ENCODE results near the gene CASTOR2. TPM values are rescaled to one million over a fixed set of nuclear protein-coding genes. Genes with fewer than 3 reads are reported as not detected.

Gene CASTOR2
- total and polyA plus RNA-seq, 2 donors (not counting 3 experiments of a cell fraction or from before 2014, with no cell fraction given), result 9.6 to 25.1 TPM

DNA sequence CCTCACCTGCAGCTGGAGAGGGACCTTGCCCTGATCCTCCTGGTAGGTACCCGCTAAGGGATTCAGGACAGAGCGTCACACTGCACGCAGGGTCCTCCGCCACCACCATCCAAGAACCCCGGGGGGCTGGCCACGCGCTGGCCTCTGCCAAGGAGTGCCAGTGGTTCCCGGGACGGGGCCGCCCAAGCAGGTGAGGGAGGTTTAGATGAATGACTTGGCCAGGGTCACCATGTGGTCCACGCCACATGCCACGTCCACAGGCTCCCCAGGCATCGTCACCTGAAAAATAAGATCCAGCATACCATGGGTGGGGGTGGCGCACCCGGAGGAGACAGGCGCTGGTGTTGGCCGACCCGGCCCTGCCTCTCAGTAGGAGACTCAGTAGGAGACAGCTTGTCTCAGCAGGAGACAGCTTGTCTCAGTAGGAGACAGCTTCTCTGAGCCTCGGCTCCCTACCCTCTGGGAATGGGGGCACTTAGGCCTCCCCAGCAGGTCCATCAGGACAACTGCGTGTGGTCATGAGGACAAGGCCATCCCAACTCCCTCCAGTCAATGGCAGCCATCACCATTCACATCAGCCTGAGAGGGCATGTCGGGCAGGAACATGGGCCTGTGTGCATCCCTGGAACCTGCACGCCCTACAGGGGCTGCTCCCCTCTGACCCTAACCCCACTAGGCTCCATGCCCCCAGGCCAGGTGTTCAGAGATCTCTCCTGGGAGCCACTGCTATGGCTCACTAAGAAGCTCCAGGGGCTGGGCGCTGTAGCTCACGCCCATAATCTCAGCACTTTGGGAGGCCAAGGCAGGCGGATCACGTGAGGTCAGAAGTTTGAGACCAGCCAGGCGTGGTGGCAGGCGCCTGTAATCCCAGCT lies 78.6 kb downstream of the CASTOR2 start:
- DNase-seq (ENCODE audit: low read depth, low spot score) (no peak), FAIRE-seq (no peak)
- Histone ChIP-seq H3K9ac (replicated peaks; ENCODE audit: extremely low read depth, insufficient read depth, low read length) (no peak overlapping the region), H2AFZ (ENCODE audit: low read depth, low read length) (no peak overlapping the region), H3K36me3 (ENCODE audit: control insufficient read depth in 2 of 2, extremely low read depth in 1 of 2, insufficient read depth in 2 of 2, low read length in 2 of 2) (peaks cover 0 to 11% of the 10 kb centered on the region in 2 experiments), H3K27me3 (ENCODE audit: control insufficient read depth in 2 of 2, insufficient read depth in 2 of 2, low read length in 2 of 2) (no peaks in the 10 kb centered on the region), H3K4me3 (replicated peaks in 1 of 3; ENCODE audit: insufficient read depth in 1 of 3, low read depth in 1 of 3, low read length in 3 of 3) (no peak overlapping the region), H3K4me2 (ENCODE audit: insufficient read depth, low read length) (no peak overlapping the region), H3K9me1 (replicated peaks; ENCODE audit: control insufficient read depth, extremely low read depth, insufficient read depth, low read length) (no peaks in the 10 kb centered on the region), H3K4me1 (ENCODE audit: control insufficient read depth, extremely low read depth, insufficient read depth, low read length) (peaks cover 6% of the 10 kb centered on the region), H3K27ac (ENCODE audit: insufficient read depth, low read depth, low read length) (no peak overlapping the region), H3K79me2 (ENCODE audit: control insufficient read depth, insufficient read depth, low read length) (no peaks in the 10 kb centered on the region), H3K9me3 (replicated peaks; ENCODE audit: control insufficient read depth, insufficient read depth, low read length) (no peaks in the 10 kb centered on the region), H4K20me1 (replicated peaks; ENCODE audit: control insufficient read depth, extremely low read depth, insufficient read depth, low read length) (no peaks in the 10 kb centered on the region)
- ChIA-PET CTCF (no interaction called here), POLR2A (no interaction called here)
- TF ChIP-seq POLR2AphosphoS5 (IDR thresholded peaks at IDR 0.05; ENCODE audit: insufficient read depth, low read depth, low read length), result no peak
- TF ChIP-seq, protein P1, sequence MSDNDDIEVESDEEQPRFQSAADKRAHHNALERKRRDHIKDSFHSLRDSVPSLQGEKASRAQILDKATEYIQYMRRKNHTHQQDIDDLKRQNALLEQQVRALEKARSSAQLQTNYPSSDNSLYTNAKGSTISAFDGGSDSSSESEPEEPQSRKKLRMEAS (IDR thresholded peaks at IDR 0.05; ENCODE audit: insufficient read depth, insufficient read length), result no peak
- no peak for TF ChIP-seq MYC (IDR thresholded peaks at IDR 0.05; ENCODE audit: low read depth, low read length)
- no peak for TF ChIP-seq EZH2 (IDR thresholded peaks at IDR 0.05; ENCODE audit: borderline replicate concordance, low read depth, low read length, severe bottlenecking)
- no peak for TF ChIP-seq JUN (IDR thresholded peaks at IDR 0.05; ENCODE audit: borderline replicate concordance, insufficient read depth, insufficient read length, low read depth)
- no peak for TF ChIP-seq FOS (IDR thresholded peaks at IDR 0.05; ENCODE audit: borderline replicate concordance, insufficient read depth, low read length)
- TF ChIP-seq, protein P2, sequence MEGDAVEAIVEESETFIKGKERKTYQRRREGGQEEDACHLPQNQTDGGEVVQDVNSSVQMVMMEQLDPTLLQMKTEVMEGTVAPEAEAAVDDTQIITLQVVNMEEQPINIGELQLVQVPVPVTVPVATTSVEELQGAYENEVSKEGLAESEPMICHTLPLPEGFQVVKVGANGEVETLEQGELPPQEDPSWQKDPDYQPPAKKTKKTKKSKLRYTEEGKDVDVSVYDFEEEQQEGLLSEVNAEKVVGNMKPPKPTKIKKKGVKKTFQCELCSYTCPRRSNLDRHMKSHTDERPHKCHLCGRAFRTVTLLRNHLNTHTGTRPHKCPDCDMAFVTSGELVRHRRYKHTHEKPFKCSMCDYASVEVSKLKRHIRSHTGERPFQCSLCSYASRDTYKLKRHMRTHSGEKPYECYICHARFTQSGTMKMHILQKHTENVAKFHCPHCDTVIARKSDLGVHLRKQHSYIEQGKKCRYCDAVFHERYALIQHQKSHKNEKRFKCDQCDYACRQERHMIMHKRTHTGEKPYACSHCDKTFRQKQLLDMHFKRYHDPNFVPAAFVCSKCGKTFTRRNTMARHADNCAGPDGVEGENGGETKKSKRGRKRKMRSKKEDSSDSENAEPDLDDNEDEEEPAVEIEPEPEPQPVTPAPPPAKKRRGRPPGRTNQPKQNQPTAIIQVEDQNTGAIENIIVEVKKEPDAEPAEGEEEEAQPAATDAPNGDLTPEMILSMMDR (IDR thresholded peaks at IDR 0.05; ENCODE audit: extremely low read depth in 1 of 2, insufficient read depth in 1 of 2, low read depth in 1 of 2, low read length in 2 of 2), result no peak
- TF ChIP-seq GATA2 (IDR thresholded peaks at IDR 0.05; ENCODE audit: insufficient read depth, insufficient read length, low read depth, low read length), result no peak
- no peak for TF ChIP-seq POLR2A (IDR thresholded peaks at IDR 0.05; ENCODE audit: low read depth, low read length)
- dilution Hi-C loops (cut with MboI; ENCODE audit: extremely low pct_ligation_motif_present, low sequenced_read_pairs) (no loop called here), intact Hi-C loops (cut with micrococcal nuclease) (no loop called here)
- no TSS peak for BruUV-seq (replicated peaks)

Data from endothelial cell of umbilical vein (primary cell).